Measurements from ENCODE around the gene NPAS1.

DNA sequence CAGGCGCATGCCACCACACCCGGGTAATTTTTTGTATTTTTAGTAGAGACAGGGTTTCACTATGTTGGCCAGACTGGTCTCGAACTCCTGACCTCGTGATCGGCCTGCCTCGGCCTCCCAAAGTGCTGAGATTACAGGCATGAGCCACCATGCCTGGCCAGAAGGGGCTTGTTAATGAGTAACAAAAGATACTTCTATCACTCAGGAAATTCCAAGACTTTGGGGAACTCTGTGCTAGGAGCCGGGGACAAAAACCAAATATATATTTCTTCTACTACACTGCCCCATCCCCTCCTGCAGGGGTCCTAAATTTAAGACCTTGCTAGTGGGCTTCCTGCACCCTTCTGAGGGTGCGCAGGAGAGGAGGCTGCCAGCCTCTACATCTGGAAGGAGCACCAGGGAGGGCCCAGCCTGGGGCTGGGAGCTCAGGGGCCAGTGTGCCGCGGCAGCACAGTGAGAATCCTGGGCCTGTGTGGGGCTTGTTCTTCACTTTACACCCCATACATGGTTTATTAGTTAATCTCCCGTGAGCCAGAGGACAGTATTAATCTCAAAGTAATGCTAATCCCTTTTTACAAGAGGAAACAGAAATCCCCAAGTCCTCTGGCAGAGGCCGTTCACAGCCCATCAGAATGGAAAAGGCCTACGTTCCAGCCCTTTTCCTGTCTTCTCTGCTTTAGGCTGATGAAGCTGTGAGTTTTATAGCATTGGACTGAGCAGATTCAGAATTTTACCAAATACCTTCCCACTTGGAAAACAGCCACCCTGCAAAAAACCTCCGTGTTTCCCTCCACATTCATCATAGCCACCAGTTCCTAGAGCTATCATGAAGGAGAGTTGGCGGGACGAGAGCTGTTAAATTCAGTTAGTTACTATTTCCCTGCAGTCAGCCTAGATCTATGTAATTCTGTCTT, 44.4 kb upstream of the NPAS1 start:
- TF ChIP-seq, protein P1, sequence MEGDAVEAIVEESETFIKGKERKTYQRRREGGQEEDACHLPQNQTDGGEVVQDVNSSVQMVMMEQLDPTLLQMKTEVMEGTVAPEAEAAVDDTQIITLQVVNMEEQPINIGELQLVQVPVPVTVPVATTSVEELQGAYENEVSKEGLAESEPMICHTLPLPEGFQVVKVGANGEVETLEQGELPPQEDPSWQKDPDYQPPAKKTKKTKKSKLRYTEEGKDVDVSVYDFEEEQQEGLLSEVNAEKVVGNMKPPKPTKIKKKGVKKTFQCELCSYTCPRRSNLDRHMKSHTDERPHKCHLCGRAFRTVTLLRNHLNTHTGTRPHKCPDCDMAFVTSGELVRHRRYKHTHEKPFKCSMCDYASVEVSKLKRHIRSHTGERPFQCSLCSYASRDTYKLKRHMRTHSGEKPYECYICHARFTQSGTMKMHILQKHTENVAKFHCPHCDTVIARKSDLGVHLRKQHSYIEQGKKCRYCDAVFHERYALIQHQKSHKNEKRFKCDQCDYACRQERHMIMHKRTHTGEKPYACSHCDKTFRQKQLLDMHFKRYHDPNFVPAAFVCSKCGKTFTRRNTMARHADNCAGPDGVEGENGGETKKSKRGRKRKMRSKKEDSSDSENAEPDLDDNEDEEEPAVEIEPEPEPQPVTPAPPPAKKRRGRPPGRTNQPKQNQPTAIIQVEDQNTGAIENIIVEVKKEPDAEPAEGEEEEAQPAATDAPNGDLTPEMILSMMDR (IDR thresholded peaks at IDR 0.05; ENCODE audit: low read depth, low read length): no peak
- no peak for TF ChIP-seq EZH2phosphoT487 (IDR thresholded peaks at IDR 0.05; ENCODE audit: low read depth)

All from OCI-LY3 (cell line).